Upper lobe of right lung (tissue), 1 donor: ENCODE data around the gene HCFC1R1. TPM values are rescaled to one million over a fixed set of nuclear protein-coding genes. Genes with fewer than 3 reads are reported as not detected.

Source experiments
- ATAC-seq: fragments of 200-7000 bp; cut with Tn5 transposase; one replicate; pipeline ENCODE4 v1.9.1; 2020; ENCODE audit warnings: mild to moderate bottlenecking, moderate library complexity
- DNase-seq: peaks from one replicate; pipeline ENCODE4 v3.0.0-alpha.2; 2020
- H3K27ac ChIP-seq: fragments of 200-600 bp; one replicate; pipeline ENCODE4 v1.8.0; 2022
- H3K27me3 ChIP-seq: fragments of 200-600 bp; one replicate; pipeline ENCODE4 v1.8.0; 2022; ENCODE audit warnings: mild to moderate bottlenecking
- H3K36me3 ChIP-seq: fragments of 200-600 bp; one replicate; pipeline ENCODE4 v1.8.0; 2022
- H3K4me1 ChIP-seq: fragments of 200-600 bp; one replicate; pipeline ENCODE4 v1.8.0; 2022
- H3K4me3 ChIP-seq: fragments of 200-600 bp; one replicate; pipeline ENCODE4 v1.8.0; 2022; ENCODE audit warnings: mild to moderate bottlenecking
- H3K9me3 ChIP-seq: fragments of 200-600 bp; one replicate; pipeline ENCODE4 v1.8.0; 2022
- CTCF ChIP-seq: fragments of 200-600 bp; IDR thresholded peaks from one replicate; pipeline ENCODE4 v1.8.0; 2022; ENCODE audit warnings: antibody characterized with exemption
- intact Hi-C: fragments of 100-400 bp; cut with DNase I; formaldehyde crosslinking; loops from one replicate; pipeline ENCODE4 v1.11.0; 2022
- total RNA-seq: library from RNA; stranded (reverse); fragmentation: NEBNext Ultra II Directional; extraction: Animal tissue kit (Norgen Biotek cat#: 25700); gene quantifications from one replicate; pipeline ENCODE4 v1.2.1, GENCODE V29; 2021
- donor health status: DM: no; HTN: yes; CAD: no; lungs with severe emphysema.

The HCFC1R1 gene
- total RNA-seq, 1 donor from 2014 or later, result 55.7 TPM

- Histone ChIP-seq H3K9me3 (no peaks in the 10 kb centered on the region), H3K4me1 (no peaks in the 10 kb centered on the region), H3K36me3 (no peaks in the 10 kb centered on the region), H3K27ac (no peak overlapping the region), H3K27me3 (peaks cover 9% of the 10 kb centered on the region), H3K4me3 (no peak overlapping the region)
- TF ChIP-seq CTCF, result no peak
- DNase-seq, result no peak
- no peak for ATAC-seq
- intact Hi-C loops, result no loop called here
Measured at GRCh38 chr16:2992383-2993081, 31.2 kb downstream of the HCFC1R1 start.

- ATAC-seq (no peak), DNase-seq (no peak)
- Histone ChIP-seq H3K4me3 (no peak overlapping the region), H3K36me3 (no peaks in the 10 kb centered on the region), H3K4me1 (no peaks in the 10 kb centered on the region), H3K27ac (no peak overlapping the region), H3K9me3 (no peaks in the 10 kb centered on the region), H3K27me3 (peaks cover 9% of the 10 kb centered on the region)
- intact Hi-C loops, result no loop called here
- TF ChIP-seq CTCF, result no peak
Measured at GRCh38 chr16:2991566-2992261, 32.0 kb downstream of the HCFC1R1 start.

GRCh38 chr16:2990891-2991290 lies 32.9 kb downstream of the HCFC1R1 start:
- no peak for DNase-seq
- peak; percentile 37 for ATAC-seq
- no peak overlapping the region for H3K27ac ChIP-seq
- intact Hi-C loops, result no loop called here
- H3K9me3 ChIP-seq, result no peaks in the 10 kb centered on the region
- no peaks in the 10 kb centered on the region for H3K36me3 ChIP-seq
- H3K27me3 ChIP-seq, result peaks cover 9% of the 10 kb centered on the region
- H3K4me3 ChIP-seq, result no peak overlapping the region
- H3K4me1 ChIP-seq, result no peaks in the 10 kb centered on the region
- TF ChIP-seq CTCF, result no peak

GRCh38 chr16:2988590-2989099 lies 35.1 kb downstream of the HCFC1R1 start:
- Histone ChIP-seq H3K4me3 (no peak overlapping the region), H3K27me3 (peaks cover 9% of the 10 kb centered on the region), H3K9me3 (no peaks in the 10 kb centered on the region), H3K4me1 (peaks cover 10% of the 10 kb centered on the region), H3K36me3 (no peaks in the 10 kb centered on the region), H3K27ac (no peak overlapping the region)
- DNase-seq (no peak), ATAC-seq (no peak)
- no peak for TF ChIP-seq CTCF
- intact Hi-C loops, result no loop called here

- intact Hi-C loops, result no loop called here
- Histone ChIP-seq H3K27me3 (peaks cover 9% of the 10 kb centered on the region), H3K4me3 (no peak overlapping the region), H3K4me1 (peaks cover 10% of the 10 kb centered on the region), H3K27ac (no peak overlapping the region), H3K36me3 (no peaks in the 10 kb centered on the region), H3K9me3 (no peaks in the 10 kb centered on the region)
- no peak for ATAC-seq
- no peak for TF ChIP-seq CTCF
- no peak for DNase-seq
Measured at GRCh38 chr16:2987833-2988232, 35.9 kb downstream of the HCFC1R1 start.
